ENCODE measurements around the gene ATP10A.
"Not testable (repeated sequence)": the region's sequence is repeated elsewhere in the genome, so short reads cannot be mapped to it uniquely, and the experiment has no call there.

Gene ATP10A

DNA sequence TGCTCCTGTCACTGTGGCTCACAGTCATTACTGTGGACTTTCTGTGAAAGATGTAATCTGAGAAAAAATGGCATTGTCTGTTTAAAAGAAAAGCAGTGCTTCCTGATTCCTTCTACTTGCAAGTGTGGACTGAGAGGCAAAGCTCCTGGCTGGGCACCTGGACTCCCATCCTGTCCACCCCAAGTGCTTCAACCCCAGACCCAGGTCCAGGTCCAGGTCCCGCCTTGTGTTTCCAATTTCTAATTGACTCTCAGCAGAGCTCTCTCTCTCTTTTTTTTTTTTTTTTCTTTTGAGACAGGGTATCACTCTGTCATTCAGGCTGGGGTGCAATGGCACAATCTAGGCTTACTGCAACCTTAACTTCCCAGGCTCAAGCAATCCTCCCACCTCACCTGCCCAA lies 94.9 kb downstream of the ATP10A start:
- FAIRE-seq = no peak

GRCh38 chr15:25767356-25768151 lies 95.6 kb downstream of the ATP10A start:
- no peak for FAIRE-seq

DNA sequence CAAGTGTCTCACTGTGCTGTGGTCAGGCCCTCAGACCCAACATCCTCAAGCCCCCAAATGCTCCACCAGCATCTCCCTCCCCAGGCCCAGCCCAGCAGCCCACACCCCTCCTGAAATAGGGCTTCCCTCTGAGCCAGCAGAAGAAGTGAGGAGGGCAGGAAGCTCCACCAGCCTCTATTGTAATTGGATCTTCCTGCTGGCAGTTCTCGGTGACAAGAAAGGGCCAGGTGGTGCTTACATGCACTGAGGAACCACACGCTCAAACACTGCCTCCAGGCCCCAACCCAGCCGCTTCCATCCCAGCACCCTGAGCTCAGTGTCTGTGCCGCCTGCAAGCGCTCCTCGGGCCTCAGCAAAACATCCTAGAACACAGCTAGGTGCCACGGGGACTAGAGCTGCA lies 96.7 kb downstream of the ATP10A start:
- FAIRE-seq = no peak

- no peak for FAIRE-seq
Measured at GRCh38 chr15:25764980-25765735, 98.0 kb downstream of the ATP10A start.

DNA sequence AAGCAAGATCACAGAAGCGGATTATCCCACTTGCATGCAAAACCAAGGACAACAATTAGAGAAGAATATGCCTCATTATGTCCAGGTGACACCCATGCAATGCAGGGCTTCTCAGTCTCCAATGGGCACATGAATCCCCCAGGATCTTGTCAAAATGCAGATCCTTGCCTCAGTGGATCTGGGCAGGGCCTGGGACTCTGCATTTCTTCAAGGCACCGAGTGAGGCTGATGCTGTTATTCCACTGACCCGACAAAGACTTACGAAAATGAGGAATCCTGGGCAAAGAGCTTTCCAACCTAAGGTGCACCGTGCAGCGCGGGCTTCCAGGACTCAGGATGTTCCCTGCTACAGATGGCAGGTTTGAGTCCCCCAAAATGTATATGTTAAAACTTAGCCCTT lies 99.2 kb downstream of the ATP10A start:
- no peak for FAIRE-seq

- no peak for FAIRE-seq
Measured at GRCh38 chr15:25763331-25763751, 99.8 kb downstream of the ATP10A start.

GRCh38 chr15:25761971-25762662 lies 101.0 kb downstream of the ATP10A start:
- no peak for FAIRE-seq

DNA sequence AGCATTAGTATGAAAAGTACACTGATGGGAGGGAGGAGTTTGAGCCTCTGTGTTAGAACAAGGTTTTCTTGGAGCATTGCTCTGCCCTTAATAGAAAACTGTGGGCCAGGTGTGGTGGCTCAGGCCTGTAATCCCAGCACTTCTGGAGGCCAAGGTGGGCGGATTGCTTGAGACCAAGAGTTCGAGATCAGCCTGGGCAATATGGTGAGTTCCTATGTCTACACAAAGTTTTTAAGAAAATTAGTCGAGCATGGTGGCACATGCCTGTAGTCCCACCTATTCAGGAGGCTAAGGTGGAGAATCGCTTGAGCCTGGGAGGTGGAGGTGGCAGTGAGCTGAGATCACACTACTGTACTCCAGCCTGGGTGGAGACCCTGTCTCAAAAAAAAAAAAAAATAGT lies 103.7 kb downstream of the ATP10A start:
- no peak for FAIRE-seq

DNA sequence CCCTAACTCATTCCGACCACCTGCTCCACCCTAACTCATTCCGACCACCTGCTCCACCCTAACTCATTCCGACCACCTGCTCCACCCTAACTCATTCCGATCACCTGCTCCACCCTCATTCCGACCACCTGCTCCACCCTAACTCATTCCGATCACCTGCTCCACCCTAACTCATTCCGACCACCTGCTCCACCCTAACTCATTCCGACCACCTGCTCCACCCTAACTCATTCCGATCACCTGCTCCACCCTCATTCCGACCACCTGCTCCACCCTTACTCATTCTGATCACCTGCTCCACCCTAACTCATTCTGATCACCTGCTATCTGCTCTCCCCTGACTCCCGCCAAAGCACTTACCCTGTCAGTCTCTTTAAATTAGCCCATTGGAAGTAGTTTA lies 104.5 kb downstream of the ATP10A start:
- FAIRE-seq = not testable (repeated sequence)

DNA sequence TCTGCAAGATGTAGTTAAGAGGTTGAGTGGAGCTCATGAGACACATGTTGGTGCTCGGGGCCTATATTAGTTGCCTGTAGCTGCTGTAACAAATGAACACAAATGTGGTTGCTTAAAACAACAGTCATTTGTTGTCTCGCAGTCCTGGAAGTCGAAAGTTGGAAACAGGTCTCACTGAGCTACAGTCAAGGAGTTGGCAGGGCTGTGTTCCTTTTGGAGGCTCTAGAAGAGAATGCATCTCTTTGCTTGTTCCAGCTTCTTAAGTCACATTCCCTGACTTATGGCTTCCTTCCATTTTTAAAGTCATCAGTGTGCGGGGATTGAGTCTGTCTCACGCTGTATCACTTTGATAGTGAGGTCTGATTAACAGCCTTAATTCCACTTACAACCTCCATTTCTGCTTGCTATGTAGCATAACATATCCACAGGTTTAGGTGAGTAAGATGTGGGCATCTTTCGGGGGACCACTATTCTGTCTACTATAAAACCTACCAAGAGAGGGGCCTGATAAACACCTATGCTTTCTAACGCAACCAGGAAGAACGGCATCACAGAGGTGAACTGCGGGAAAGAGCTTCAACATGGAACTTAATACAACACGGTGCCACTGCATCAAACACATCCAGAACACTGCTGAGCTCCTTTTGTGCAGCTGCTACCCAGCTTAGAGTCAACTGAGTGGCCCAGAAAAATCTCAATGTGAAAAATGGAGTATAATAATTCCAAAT lies 119.4 kb downstream of the ATP10A start:
- no peak for FAIRE-seq

- FAIRE-seq = no peak
Measured at GRCh38 chr15:25742776-25743547, 120.2 kb downstream of the ATP10A start.

DNA sequence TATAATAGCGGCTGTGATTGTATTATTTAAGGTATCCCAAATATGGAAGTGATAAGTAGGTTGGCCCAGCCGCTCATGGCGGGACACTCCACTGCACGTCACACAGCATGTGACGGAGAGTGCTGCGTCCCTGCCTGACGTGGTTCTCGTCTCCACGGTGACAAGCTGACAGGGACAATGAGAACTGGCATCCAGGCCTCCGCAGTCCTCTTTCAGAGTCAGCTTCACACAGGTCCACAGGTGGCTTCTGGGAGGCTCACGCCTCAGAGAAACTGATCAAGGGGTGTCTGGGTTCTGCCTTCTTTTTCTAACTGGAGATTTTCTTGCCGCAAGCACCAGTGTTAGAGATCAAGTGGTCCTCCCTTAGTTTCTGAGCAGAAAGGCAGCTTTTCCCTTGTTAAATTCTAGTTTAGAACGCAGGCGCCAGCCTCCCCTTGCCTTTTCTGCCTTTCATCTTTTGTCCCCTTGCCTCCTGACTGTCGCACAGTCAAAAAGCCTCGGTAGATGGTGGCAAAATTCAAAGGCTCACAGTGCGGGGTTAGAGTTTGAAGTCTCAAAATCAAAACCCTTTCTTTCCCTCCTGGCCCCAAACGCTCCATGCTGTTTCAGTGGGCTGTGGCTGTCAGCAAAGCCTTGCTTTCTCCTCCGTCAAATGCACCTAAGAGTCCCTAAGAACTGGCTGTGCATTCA lies 120.9 kb downstream of the ATP10A start:
- FAIRE-seq = no peak

- FAIRE-seq = no peak
Measured at GRCh38 chr15:25741256-25741580, 121.9 kb downstream of the ATP10A start.

DNA sequence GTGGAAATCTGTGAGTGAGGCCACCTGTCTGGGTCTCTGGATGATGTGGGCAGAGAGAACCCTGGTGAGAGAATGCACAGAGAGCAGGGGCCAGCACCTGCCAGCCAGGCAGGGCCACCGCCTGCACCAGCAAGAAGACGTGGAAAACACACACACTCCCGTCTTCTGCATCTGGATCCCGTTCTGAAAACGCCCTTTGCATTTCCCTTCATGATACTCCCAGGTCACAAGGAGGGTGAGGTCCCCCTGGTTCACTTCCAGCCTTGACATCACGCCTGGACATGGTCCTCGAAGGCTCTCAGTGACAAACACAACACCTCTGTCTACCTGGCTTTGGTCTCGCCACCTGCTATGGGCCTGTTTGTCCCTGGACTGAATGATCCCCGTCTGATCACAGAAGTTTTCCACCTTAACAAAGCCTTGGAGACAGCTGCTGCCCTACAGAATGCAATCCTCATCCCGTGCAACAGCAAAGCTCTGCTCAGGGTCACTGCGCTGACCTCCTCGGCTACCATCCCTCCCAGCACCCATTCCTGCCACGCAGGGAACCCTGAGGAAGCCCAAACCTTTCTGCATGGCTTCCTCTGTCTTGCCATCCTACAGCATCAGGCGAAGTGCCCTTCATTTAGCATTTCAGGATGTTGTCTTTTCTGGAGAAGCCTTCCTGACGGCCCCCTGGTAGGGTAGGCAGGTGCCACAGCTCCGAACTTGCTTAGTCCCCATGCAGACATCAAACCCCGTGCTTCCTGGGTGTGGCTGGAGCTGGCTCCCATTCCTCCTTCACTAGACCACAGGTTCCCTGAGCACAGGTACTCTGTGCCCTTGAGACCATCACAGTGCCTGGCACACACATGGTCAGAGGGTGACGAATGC lies 122.5 kb downstream of the ATP10A start:
- no peak for FAIRE-seq

DNA sequence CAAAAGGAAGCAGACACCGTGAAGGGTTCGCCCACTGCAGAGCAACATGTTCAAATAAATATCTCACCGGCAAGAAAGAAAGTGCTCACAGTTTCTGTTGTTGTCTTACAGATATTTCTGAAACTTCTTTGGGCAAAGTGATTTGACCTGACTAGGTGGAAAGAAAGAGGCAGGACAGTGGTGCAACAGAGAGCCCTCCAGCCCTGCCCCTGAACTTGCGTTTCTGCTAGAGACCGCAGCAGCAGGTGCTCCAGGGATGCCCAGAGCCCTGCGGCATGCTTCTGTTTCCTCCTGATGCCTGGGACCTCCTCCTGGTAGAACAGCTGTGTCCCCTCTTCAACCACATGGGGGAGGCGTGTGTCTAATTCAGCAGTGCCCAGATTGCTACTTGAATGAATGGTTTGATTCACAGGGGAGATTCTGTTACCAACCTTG lies 123.4 kb downstream of the ATP10A start:
- FAIRE-seq = no peak

DNA sequence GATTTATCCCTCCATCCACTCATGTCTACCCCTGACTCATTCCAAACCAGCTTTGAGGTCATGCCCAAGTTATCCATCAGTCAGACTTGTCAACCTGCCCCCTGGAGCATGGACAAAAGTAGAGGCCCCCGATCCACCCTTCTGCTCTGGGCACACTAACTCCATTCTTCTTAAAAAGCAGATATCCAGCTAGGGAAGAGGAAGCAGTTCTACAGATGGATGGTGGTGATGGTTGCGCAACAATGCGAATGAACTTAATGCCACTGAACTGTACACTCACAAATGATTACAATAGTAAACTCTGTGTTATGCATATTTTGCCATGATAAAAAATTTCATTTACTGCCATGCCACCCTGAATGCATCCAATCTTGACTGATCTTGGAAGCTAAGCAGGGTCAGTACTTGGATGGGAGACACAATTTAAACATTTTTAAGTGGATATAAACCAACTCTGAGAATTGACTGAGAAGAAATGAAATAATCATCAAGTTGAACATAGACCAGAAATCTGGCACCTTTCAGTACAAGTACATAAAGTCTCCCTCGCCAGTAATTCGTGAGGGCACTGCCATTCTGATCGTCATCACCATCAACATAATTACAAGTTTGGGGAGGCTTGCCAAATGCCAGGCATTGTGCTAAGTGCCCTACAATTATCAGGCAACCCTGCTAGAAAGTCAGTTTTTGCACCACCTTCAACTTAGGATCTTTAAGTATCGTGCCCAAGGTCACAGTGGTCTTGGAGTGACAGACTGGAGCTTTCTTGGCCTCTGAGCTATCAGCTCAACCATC lies 124.8 kb downstream of the ATP10A start:
- no peak for FAIRE-seq

GRCh38 chr15:25737218-25737643 lies 125.9 kb downstream of the ATP10A start:
- no peak for FAIRE-seq

DNA sequence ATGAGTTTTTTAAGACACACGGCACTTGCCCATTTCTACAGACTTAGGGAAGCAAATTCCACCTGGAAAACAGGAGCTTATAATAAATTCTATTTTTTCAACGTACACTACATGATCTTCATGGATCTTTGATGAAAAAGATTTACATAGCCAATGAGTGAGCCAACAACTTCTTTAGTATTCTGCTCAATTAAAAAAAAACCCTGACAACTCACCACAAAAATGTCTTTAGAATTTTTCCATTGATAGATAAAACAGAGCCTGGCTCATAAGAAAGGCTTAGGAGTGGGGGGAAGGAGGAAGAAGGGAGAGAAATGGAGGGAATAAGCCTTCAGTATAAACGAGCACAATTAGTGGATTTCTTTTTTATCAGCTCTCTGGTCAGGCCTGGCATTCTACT lies 126.7 kb downstream of the ATP10A start:
- no peak for FAIRE-seq

GRCh38 chr15:25735550-25736384 lies 127.4 kb downstream of the ATP10A start:
- FAIRE-seq = no peak

Data from G401.6 (cell line).